ENCODE results near the gene GPR180.

GRCh38 chr13:94586371-94586770 is 15.3 kb upstream of the GPR180 start:
- TF ChIP-seq CTCF (IDR thresholded peaks at IDR 0.05): no peak
- TF ChIP-seq POLR2A (IDR thresholded peaks at IDR 0.05): no peak
- no peak for TF ChIP-seq POLR2AphosphoS5 (IDR thresholded peaks at IDR 0.05; ENCODE audit: insufficient read depth in 1 of 2, low read depth in 1 of 2)
